Neutrophil (primary cell): ENCODE measurements around the gene VSTM4.

Experiments
- H3K27ac ChIP-seq: fragments of 200-600 bp; sonication (generic); 2 replicates; pipeline ENCODE4 v1.5.1; 2016; ENCODE audit warnings: mild to moderate bottlenecking, moderate library complexity
- H3K27me3 ChIP-seq: fragments of 200-600 bp; sonication (generic); 2 replicates; pipeline ENCODE4 v1.6.0; 2016; ENCODE audit warnings: mild to moderate bottlenecking
- H3K36me3 ChIP-seq: fragments of 200-600 bp; sonication (generic); 2 replicates; pipeline ENCODE4 v1.5.1; 2017
- H3K4me1 ChIP-seq, 2 experiments: fragments of 200-600 bp in 1 of 2; sonication (generic) in 1 of 2; 1 replicate in 1 of 2; 2 replicates in 1 of 2; pipeline versions ENCODE4 v1.5.1 to v1.6.1; 2013 to 2016; ENCODE audit warnings: low read depth in 1 of 2, low read length in 1 of 2, mild to moderate bottlenecking in 1 of 2, moderate library complexity in 1 of 2; ENCODE audit not compliant: control insufficient read depth in 1 of 2, insufficient read depth in 1 of 2
- H3K4me3 ChIP-seq, 2 experiments: fragments of 200-600 bp in 1 of 2; sonication (generic) in 1 of 2; 1 replicate in 1 of 2; 2 replicates in 1 of 2; pipeline ENCODE4 v1.5.1; 2013 to 2016; ENCODE audit warnings: low read depth in 1 of 2, low read length in 1 of 2, mild to moderate bottlenecking in 1 of 2, moderate library complexity in 1 of 2
- H3K9me3 ChIP-seq: fragments of 200-600 bp; sonication (generic); 2 replicates; pipeline ENCODE4 v1.5.1; 2016
- CTCF ChIP-seq: fragments of 200-600 bp; sonication (generic); IDR thresholded peaks from 2 replicates; pipeline ENCODE4 v1.5.1; 2016; ENCODE audit warnings: antibody characterized with exemption

The VSTM4 gene

GRCh38 chr10:49036638-49037037 is 78.7 kb downstream of the VSTM4 start:
- no peak overlapping the region for H3K27ac ChIP-seq
- no peaks in the 10 kb centered on the region for H3K36me3 ChIP-seq
- TF ChIP-seq CTCF, result no peak
- no peaks in the 10 kb centered on the region for H3K4me1 ChIP-seq
- no peaks in the 10 kb centered on the region for H3K9me3 ChIP-seq
- H3K27me3 ChIP-seq, result peaks cover 9% of the 10 kb centered on the region
- H3K4me3 ChIP-seq, result no peak overlapping the region

GRCh38 chr10:49035920-49036319 is 79.4 kb downstream of the VSTM4 start:
- H3K4me3 ChIP-seq, result no peak overlapping the region
- no peak for TF ChIP-seq CTCF

GRCh38 chr10:49034925-49035324 is 80.4 kb downstream of the VSTM4 start:
- H3K4me1 ChIP-seq, result no peaks in the 10 kb centered on the region
- H3K9me3 ChIP-seq, result no peaks in the 10 kb centered on the region
- no peaks in the 10 kb centered on the region for H3K36me3 ChIP-seq
- TF ChIP-seq CTCF, result no peak
- no peak overlapping the region for H3K4me3 ChIP-seq
- peaks cover 9% of the 10 kb centered on the region for H3K27me3 ChIP-seq
- no peak overlapping the region for H3K27ac ChIP-seq

More at GRCh38 chr10:49035920-49036319, 79.4 kb downstream of the VSTM4 start:
- Histone ChIP-seq H3K9me3 (no peaks in the 10 kb centered on the region), H3K4me1 (no peaks in the 10 kb centered on the region), H3K27me3 (peaks cover 9% of the 10 kb centered on the region), H3K27ac (no peak overlapping the region), H3K36me3 (no peaks in the 10 kb centered on the region)

- no peaks in the 10 kb centered on the region for H3K9me3 ChIP-seq
Observed at GRCh38 chr10:49033939-49034338, 81.4 kb downstream of the VSTM4 start.

GRCh38 chr10:49029666-49030065 is 85.7 kb downstream of the VSTM4 start:
- no peaks in the 10 kb centered on the region for H3K27me3 ChIP-seq
- no peak for TF ChIP-seq CTCF

More at GRCh38 chr10:49033939-49034338, 81.4 kb downstream of the VSTM4 start:
- Histone ChIP-seq H3K4me1 (no peaks in the 10 kb centered on the region), H3K27me3 (peaks cover 9% of the 10 kb centered on the region), H3K36me3 (no peaks in the 10 kb centered on the region), H3K27ac (no peak overlapping the region), H3K4me3 (no peak overlapping the region)
- no peak for TF ChIP-seq CTCF

GRCh38 chr10:49028639-49029038 is 86.7 kb downstream of the VSTM4 start:
- Histone ChIP-seq H3K27me3 (no peaks in the 10 kb centered on the region), H3K9me3 (no peaks in the 10 kb centered on the region), H3K4me3 (no peak overlapping the region), H3K27ac (no peak overlapping the region), H3K4me1 (peaks cover 12% of the 10 kb centered on the region in 2 experiments), H3K36me3 (no peaks in the 10 kb centered on the region)
- TF ChIP-seq CTCF, result no peak

More at GRCh38 chr10:49029666-49030065, 85.7 kb downstream of the VSTM4 start:
- Histone ChIP-seq H3K27ac (no peak overlapping the region), H3K4me3 (no peak overlapping the region), H3K9me3 (no peaks in the 10 kb centered on the region), H3K4me1 (peaks cover 12% of the 10 kb centered on the region in 2 experiments), H3K36me3 (no peaks in the 10 kb centered on the region)
